HL-60 (cell line): Measurements from ENCODE around the gene ARHGEF7.

Source experiments
- POLR2AphosphoS5 ChIP-seq: IDR thresholded peaks from 2 replicates; pipeline ENCODE4 v1.6.1; 2012; ENCODE audit warnings: low read depth
- SPI1 ChIP-seq: IDR thresholded peaks from 2 replicates; pipeline ENCODE4 v1.6.1; 2012; ENCODE audit warnings: low read depth, mild to moderate bottlenecking, borderline replicate concordance
- TF ChIP-seq, protein P1 (sequence below): IDR thresholded peaks from one replicate; pipeline ENCODE4 v1.5.1; 2011; ENCODE audit warnings: low read length, control low read depth, inconsistent platforms; ENCODE audit not compliant: insufficient read depth
- TF ChIP-seq, protein P2 (sequence below): IDR thresholded peaks from 2 replicates; pipeline ENCODE4 v1.6.1; 2012; ENCODE audit warnings: low read depth; ENCODE audit not compliant: insufficient replicate concordance

GRCh38 chr13:111115061-111115964, at the start of gene ARHGEF7:
- TF ChIP-seq, protein P1, sequence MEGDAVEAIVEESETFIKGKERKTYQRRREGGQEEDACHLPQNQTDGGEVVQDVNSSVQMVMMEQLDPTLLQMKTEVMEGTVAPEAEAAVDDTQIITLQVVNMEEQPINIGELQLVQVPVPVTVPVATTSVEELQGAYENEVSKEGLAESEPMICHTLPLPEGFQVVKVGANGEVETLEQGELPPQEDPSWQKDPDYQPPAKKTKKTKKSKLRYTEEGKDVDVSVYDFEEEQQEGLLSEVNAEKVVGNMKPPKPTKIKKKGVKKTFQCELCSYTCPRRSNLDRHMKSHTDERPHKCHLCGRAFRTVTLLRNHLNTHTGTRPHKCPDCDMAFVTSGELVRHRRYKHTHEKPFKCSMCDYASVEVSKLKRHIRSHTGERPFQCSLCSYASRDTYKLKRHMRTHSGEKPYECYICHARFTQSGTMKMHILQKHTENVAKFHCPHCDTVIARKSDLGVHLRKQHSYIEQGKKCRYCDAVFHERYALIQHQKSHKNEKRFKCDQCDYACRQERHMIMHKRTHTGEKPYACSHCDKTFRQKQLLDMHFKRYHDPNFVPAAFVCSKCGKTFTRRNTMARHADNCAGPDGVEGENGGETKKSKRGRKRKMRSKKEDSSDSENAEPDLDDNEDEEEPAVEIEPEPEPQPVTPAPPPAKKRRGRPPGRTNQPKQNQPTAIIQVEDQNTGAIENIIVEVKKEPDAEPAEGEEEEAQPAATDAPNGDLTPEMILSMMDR: no peak
- TF ChIP-seq POLR2AphosphoS5 (no peak), SPI1 (no peak)
- TF ChIP-seq, protein P2, sequence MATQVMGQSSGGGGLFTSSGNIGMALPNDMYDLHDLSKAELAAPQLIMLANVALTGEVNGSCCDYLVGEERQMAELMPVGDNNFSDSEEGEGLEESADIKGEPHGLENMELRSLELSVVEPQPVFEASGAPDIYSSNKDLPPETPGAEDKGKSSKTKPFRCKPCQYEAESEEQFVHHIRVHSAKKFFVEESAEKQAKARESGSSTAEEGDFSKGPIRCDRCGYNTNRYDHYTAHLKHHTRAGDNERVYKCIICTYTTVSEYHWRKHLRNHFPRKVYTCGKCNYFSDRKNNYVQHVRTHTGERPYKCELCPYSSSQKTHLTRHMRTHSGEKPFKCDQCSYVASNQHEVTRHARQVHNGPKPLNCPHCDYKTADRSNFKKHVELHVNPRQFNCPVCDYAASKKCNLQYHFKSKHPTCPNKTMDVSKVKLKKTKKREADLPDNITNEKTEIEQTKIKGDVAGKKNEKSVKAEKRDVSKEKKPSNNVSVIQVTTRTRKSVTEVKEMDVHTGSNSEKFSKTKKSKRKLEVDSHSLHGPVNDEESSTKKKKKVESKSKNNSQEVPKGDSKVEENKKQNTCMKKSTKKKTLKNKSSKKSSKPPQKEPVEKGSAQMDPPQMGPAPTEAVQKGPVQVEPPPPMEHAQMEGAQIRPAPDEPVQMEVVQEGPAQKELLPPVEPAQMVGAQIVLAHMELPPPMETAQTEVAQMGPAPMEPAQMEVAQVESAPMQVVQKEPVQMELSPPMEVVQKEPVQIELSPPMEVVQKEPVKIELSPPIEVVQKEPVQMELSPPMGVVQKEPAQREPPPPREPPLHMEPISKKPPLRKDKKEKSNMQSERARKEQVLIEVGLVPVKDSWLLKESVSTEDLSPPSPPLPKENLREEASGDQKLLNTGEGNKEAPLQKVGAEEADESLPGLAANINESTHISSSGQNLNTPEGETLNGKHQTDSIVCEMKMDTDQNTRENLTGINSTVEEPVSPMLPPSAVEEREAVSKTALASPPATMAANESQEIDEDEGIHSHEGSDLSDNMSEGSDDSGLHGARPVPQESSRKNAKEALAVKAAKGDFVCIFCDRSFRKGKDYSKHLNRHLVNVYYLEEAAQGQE: no peak
